Thyroid gland (tissue), 4 donors: ENCODE measurements around the gene SAYSD1. TPM values are rescaled to one million over a fixed set of nuclear protein-coding genes. Genes with fewer than 3 reads are reported as not detected.

Experiments used
- DNase-seq, 2 donors: peaks; one replicate each; pipeline ENCODE4 v3.0.0-alpha.2; 2019
- H3K27ac ChIP-seq, 3 donors: fragments of 200-600 bp; sonication (generic); 1 replicate in 2 of 3; 2 replicates in 1 of 3; pipeline ENCODE4 v1.5.1; 2016 to 2019; ENCODE audit warnings: mild to moderate bottlenecking in 1 of 3, moderate library complexity in 1 of 3
- H3K27me3 ChIP-seq: fragments of 200-600 bp; sonication (generic); one replicate; pipeline ENCODE4 v1.5.1; 2019
- H3K36me3 ChIP-seq, 2 donors: fragments of 200-600 bp; sonication (generic); one replicate each; pipeline ENCODE4 v1.5.1; 2016 to 2019
- H3K4me1 ChIP-seq, 2 donors: fragments of 200-600 bp; sonication (generic); one replicate each; pipeline ENCODE4 v1.5.1; 2017 to 2019
- H3K4me3 ChIP-seq, 3 donors: fragments of 200-600 bp; sonication (generic); replicated peaks in 1 of 3; 1 replicate in 2 of 3; 2 replicates in 1 of 3; pipeline ENCODE4 v1.5.1; 2016; ENCODE audit warnings: mild to moderate bottlenecking in 1 of 3
- H3K9me3 ChIP-seq: fragments of 200-600 bp; sonication (generic); one replicate; pipeline ENCODE4 v1.5.1; 2017
- CTCF ChIP-seq, 6 experiments: fragments of 200-600 bp in 3 of 6; fragments of 450-650 bp in 3 of 6; sonication (generic) in 3 of 6; IDR thresholded peaks; one replicate each; pipeline ENCODE4 v1.5.1; 2016 to 2019; ENCODE audit warnings: antibody characterized with exemption in 6 of 6, mild to moderate bottlenecking in 2 of 6, inconsistent platforms in 1 of 6, moderate library complexity in 1 of 6
- POLR2A ChIP-seq, 2 donors: fragments of 450-650 bp; IDR thresholded peaks; one replicate each; pipeline ENCODE4 v1.6.1; 2017; ENCODE audit warnings: antibody characterized with exemption in 2 of 2, mild to moderate bottlenecking in 2 of 2, moderate library complexity in 1 of 2
- WGBS, 2 donors: methylation state at CpG; one replicate each; pipeline ENCODE4 v1.1.5; 2017; 5-methylcytosine and 5-hydroxymethylcytosine counted together
- intact Hi-C: fragments of 100-400 bp; cut with DNase I; formaldehyde crosslinking; loops from one replicate; pipeline ENCODE4 v1.15.1; 2023
- total RNA-seq, 4 donors: library from RNA; depleted of rRNA; stranded (reverse); fragments of >200 nt; gene quantifications; one replicate each; pipeline ENCODE4 v1.2.3, GENCODE V29; 2016

SAYSD1 gene
- total RNA-seq, 4 donors from 2014 or later = 22.7 to 36.5 (median 29.2) TPM

- TF ChIP-seq CTCF (IDR thresholded peaks at IDR 0.05) (no peak), POLR2A (IDR thresholded peaks at IDR 0.05) (no peak)
Measured at GRCh38 chr6:39092124-39092523, 22.9 kb downstream of the SAYSD1 start.

DNA sequence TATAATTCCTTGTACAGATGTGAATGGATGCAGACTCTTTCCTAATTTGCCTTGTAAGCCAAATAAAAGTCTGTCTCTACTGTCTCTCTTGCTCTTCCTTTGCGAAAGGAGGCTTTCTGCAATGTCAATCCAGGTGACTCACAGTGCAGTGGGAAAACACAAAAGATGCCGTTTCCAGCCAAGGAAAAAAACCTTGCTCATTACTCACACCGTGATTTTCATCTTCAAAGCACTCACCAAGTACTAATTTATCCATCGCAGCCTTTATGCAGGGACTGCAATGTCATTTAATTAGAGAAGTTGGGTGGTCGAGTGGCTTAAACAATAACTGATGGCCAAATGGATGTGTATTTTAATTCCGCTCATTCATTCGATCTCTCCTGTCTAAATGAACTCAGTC, 23.8 kb downstream of the SAYSD1 start:
- no peak for DNase-seq
- TF ChIP-seq CTCF (IDR thresholded peaks at IDR 0.05) (no peak), POLR2A (IDR thresholded peaks at IDR 0.05) (no peak)
- intact Hi-C loops = no loop called here
- Histone ChIP-seq H3K4me3 (no peak overlapping the region), H3K27ac (no peak overlapping the region), H3K4me1 (no peaks in the 10 kb centered on the region), H3K27me3 (no peaks in the 10 kb centered on the region), H3K36me3 (no peaks in the 10 kb centered on the region), H3K9me3 (no peaks in the 10 kb centered on the region)
- 74 to 81% methylated on average over 7 of the region's 7 CpGs for WGBS, 2 donors

More at GRCh38 chr6:39092124-39092523, 22.9 kb downstream of the SAYSD1 start:
- Histone ChIP-seq H3K9me3 (no peaks in the 10 kb centered on the region), H3K27ac (no peak overlapping the region), H3K27me3 (no peaks in the 10 kb centered on the region), H3K4me1 (no peaks in the 10 kb centered on the region), H3K4me3 (no peak overlapping the region), H3K36me3 (no peaks in the 10 kb centered on the region)
- intact Hi-C loops = no loop called here
- 64 to 67% methylated on average over 1 of the region's 1 CpG for WGBS, 2 donors
- no peak for DNase-seq

- no peak for DNase-seq
- Histone ChIP-seq H3K27ac (no peak overlapping the region), H3K27me3 (no peaks in the 10 kb centered on the region), H3K4me3 (no peak overlapping the region), H3K9me3 (no peaks in the 10 kb centered on the region), H3K4me1 (no peaks in the 10 kb centered on the region), H3K36me3 (no peaks in the 10 kb centered on the region)
- intact Hi-C loops = no loop called here
- no peak for TF ChIP-seq POLR2A (IDR thresholded peaks at IDR 0.05)
- 65 to 80% methylated on average over 4 of the region's 4 CpGs for WGBS, 2 donors
Measured at GRCh38 chr6:39090036-39090435, 24.9 kb downstream of the SAYSD1 start.

GRCh38 chr6:39088331-39088730, 26.7 kb downstream of the SAYSD1 start:
- 11 to 14% methylated on average over 4 of the region's 4 CpGs for WGBS, 2 donors
- no peaks in the 10 kb centered on the region for H3K27me3 ChIP-seq
- TF ChIP-seq POLR2A (IDR thresholded peaks at IDR 0.05) (no peak), CTCF (IDR thresholded peaks at IDR 0.05) (peak in 4 of 6 experiments; percentile 18 to 39 (median 34))
- no peaks in the 10 kb centered on the region for H3K9me3 ChIP-seq
- peak; percentile 32 to 36 for DNase-seq
- intact Hi-C loops = no loop called here
- H3K4me3 ChIP-seq = no peak overlapping the region
- no peak overlapping the region for H3K27ac ChIP-seq
- H3K36me3 ChIP-seq = no peaks in the 10 kb centered on the region
- no peaks in the 10 kb centered on the region for H3K4me1 ChIP-seq

GRCh38 chr6:39087197-39087596, 27.8 kb downstream of the SAYSD1 start:
- Histone ChIP-seq H3K4me1 (no peaks in the 10 kb centered on the region), H3K27ac (no peak overlapping the region), H3K27me3 (no peaks in the 10 kb centered on the region), H3K4me3 (no peak overlapping the region), H3K9me3 (no peaks in the 10 kb centered on the region), H3K36me3 (no peaks in the 10 kb centered on the region)
- WGBS, 2 donors = 80 to 82% methylated on average over 6 to 7 of the region's 7 CpGs
- intact Hi-C loops = no loop called here
- DNase-seq = no peak
- TF ChIP-seq CTCF (IDR thresholded peaks at IDR 0.05) (no peak), POLR2A (IDR thresholded peaks at IDR 0.05) (no peak)

DNA sequence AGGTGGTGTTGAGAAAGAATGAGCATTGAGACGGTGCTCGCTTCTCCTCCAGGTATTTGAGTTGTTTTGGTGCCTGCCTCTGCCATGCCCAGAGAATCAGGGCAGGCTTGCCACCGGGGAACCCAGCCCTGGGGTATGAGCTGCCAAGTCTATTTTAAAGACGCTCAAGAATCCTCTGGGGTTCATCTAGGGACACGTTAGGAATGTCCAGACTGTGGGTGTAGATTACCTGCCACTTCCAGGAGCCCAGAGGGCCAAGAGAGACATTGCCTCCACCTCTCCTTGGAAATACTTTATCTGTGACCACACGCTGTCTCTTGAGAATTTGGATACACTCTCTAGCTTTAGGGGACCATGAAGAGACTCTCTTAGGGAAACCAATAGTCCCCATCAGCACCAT, 28.3 kb downstream of the SAYSD1 start:
- DNase-seq = no peak
- Histone ChIP-seq H3K9me3 (no peaks in the 10 kb centered on the region), H3K4me1 (no peaks in the 10 kb centered on the region), H3K27me3 (no peaks in the 10 kb centered on the region), H3K36me3 (no peaks in the 10 kb centered on the region), H3K4me3 (no peak overlapping the region), H3K27ac (no peak overlapping the region)
- intact Hi-C loops = no loop called here
- TF ChIP-seq CTCF (IDR thresholded peaks at IDR 0.05) (no peak), POLR2A (IDR thresholded peaks at IDR 0.05) (no peak)
- 69 to 77% methylated on average over 5 to 6 of the region's 6 CpGs for whole genome bisulfite sequencing, 2 donors
